ENCODE results near the gene C2CD2.

- no peak for TF ChIP-seq CTCF (conservative IDR thresholded peaks at IDR 0.05; ENCODE audit: low read length)
- TF ChIP-seq EZH2phosphoT487 (IDR thresholded peaks at IDR 0.05; ENCODE audit: borderline replicate concordance, low read depth, low read length), result no peak
These were observed 80.8 kb downstream of the C2CD2 start for GRCh38 chr21:41873005-41873404.
